Keratinocyte (primary cell): Measurements from ENCODE around the gene FAM117A. TPM values are rescaled to one million over a fixed set of nuclear protein-coding genes. Genes with fewer than 3 reads are reported as not detected.

Source experiments
- DNase-seq: peaks from one replicate; pipeline ENCODE4 v3.0.0-alpha.2; 2011; ENCODE audit warnings: low read depth, missing footprints, low spot score
- FAIRE-seq: peaks from 2 replicates; lab custom pipeline; 2011; peaks lifted over from hg19 to GRCh38; lab: Jason Lieb, UNC
- H2AFZ ChIP-seq: 2 replicates; pipeline ENCODE4 v1.6.0; 2012; ENCODE audit warnings: low read length, control low read depth, inconsistent platforms; ENCODE audit not compliant: control insufficient read depth
- H3K27ac ChIP-seq: 2 replicates; pipeline ENCODE4 v1.5.1; 2011; ENCODE audit warnings: low read length; ENCODE audit not compliant: control insufficient read depth, insufficient read depth
- H3K27me3 ChIP-seq: 3 replicates; pipeline ENCODE4 v1.6.0; 2011; ENCODE audit warnings: low read length; ENCODE audit not compliant: control insufficient read depth, insufficient read depth; ENCODE audit errors: extremely low read depth
- H3K36me3 ChIP-seq, 2 experiments: 2 replicates in 1 of 2; 3 replicates in 1 of 2; pipeline ENCODE4 v1.5.1; 2011; ENCODE audit warnings: low read length in 2 of 2, mild to moderate bottlenecking in 1 of 2; ENCODE audit not compliant: control insufficient read depth in 2 of 2, insufficient read depth in 2 of 2; ENCODE audit errors: extremely low read depth in 1 of 2
- H3K4me1 ChIP-seq: 3 replicates; pipeline ENCODE4 v1.5.1; 2011; ENCODE audit warnings: low read length; ENCODE audit not compliant: control insufficient read depth, insufficient read depth; ENCODE audit errors: extremely low read depth
- H3K4me2 ChIP-seq: 3 replicates; pipeline ENCODE4 v1.6.0; 2011; ENCODE audit warnings: low read depth, low read length; ENCODE audit not compliant: control insufficient read depth, insufficient read depth; ENCODE audit errors: extremely low read depth
- H3K4me3 ChIP-seq, 3 experiments: fragments of 200-600 bp in 1 of 3; sonication (generic) in 1 of 3; 2 replicates in 2 of 3; 3 replicates in 1 of 3; pipeline ENCODE4 v1.5.1; 2011 to 2016; ENCODE audit warnings: low read length in 3 of 3, mild to moderate bottlenecking in 3 of 3, control low read depth in 2 of 3, inconsistent platforms in 1 of 3, low read depth in 1 of 3, mixed read lengths in 1 of 3, mixed run types in 1 of 3, moderate library complexity in 1 of 3; ENCODE audit not compliant: control insufficient read depth in 2 of 3, insufficient read depth in 2 of 3; ENCODE audit errors: extremely low read depth in 1 of 3
- H3K79me2 ChIP-seq: 2 replicates; pipeline ENCODE4 v1.6.0; 2012; ENCODE audit warnings: low read length; ENCODE audit not compliant: control insufficient read depth, insufficient read depth
- H3K9ac ChIP-seq: 3 replicates; pipeline ENCODE4 v1.6.0; 2011; ENCODE audit warnings: low read length; ENCODE audit not compliant: control insufficient read depth, insufficient read depth; ENCODE audit errors: extremely low read depth
- H3K9me1 ChIP-seq: 3 replicates; pipeline ENCODE4 v1.6.0; 2011; ENCODE audit warnings: low read length; ENCODE audit not compliant: control insufficient read depth, insufficient read depth; ENCODE audit errors: extremely low read depth
- H3K9me3 ChIP-seq: 2 replicates; pipeline ENCODE4 v1.5.1; 2012; ENCODE audit warnings: low read depth, low read length; ENCODE audit not compliant: control insufficient read depth
- H4K20me1 ChIP-seq: 3 replicates; pipeline ENCODE4 v1.6.0; 2011; ENCODE audit warnings: low read length; ENCODE audit not compliant: control insufficient read depth, insufficient read depth; ENCODE audit errors: extremely low read depth
- CTCF ChIP-seq, 3 experiments: IDR thresholded peaks in 1 of 3; conservative IDR thresholded peaks in 1 of 3; optimal IDR thresholded peaks in 1 of 3; 2 replicates in 2 of 3; 3 replicates in 1 of 3; pipeline versions ENCODE3 to v1.5.1; 2011; ENCODE audit warnings: low read length in 3 of 3, mild to moderate bottlenecking in 3 of 3, moderate library complexity in 2 of 3, control low read depth in 1 of 3, inconsistent platforms in 1 of 3; ENCODE audit not compliant: insufficient read depth in 2 of 3; ENCODE audit errors: extremely low read depth in 1 of 3
- EZH2 ChIP-seq: IDR thresholded peaks from one replicate; pipeline ENCODE4 v1.6.1; 2012; ENCODE audit warnings: inconsistent platforms, mild to moderate bottlenecking, low read length, moderate library complexity
- dilution Hi-C: fragments of 300-500 bp; cut with MboI; formaldehyde crosslinking; loops from one replicate; pipeline ENCODE4 v1.7.0; 2020; ENCODE audit warnings: low sequenced_read_pairs; ENCODE audit not compliant: extremely low pct_ligation_motif_present
- polyA plus RNA-seq, 5 experiments: library from polyadenylated mRNA; depleted of rRNA in 3 of 5; stranded (reverse) in 3 of 5; stranded (forward) in 1 of 5; unstranded in 1 of 5; fragments of >200 nt; gene quantifications; 1 replicate in 1 of 5; 2 replicates in 3 of 5; 3 replicates in 1 of 5; pipeline versions ENCODE4 v1.2.1 to v1.2.3, GENCODE V29; 2011 to 2012; ENCODE audit warnings: missing spikeins in 2 of 5, low read depth in 1 of 5, low replicate concordance in 1 of 5

FAM117A gene
- polyA plus RNA-seq, 1 donor (not counting 4 experiments of a cell fraction or from before 2014, with no cell fraction given), result 4.7 TPM

GRCh38 chr17:49779739-49780231 is 15.9 kb upstream of the FAM117A start:
- H3K27me3 ChIP-seq, result no peaks in the 10 kb centered on the region
- no peak overlapping the region for H3K27ac ChIP-seq
- dilution Hi-C loops, result no loop called here

GRCh38 chr17:49779156-49779738 is 15.3 kb upstream of the FAM117A start:
- Histone ChIP-seq H3K79me2 (no peaks in the 10 kb centered on the region), H3K9me1 (no peaks in the 10 kb centered on the region), H3K9me3 (no peaks in the 10 kb centered on the region), H3K27me3 (no peaks in the 10 kb centered on the region), H2AFZ (no peak overlapping the region), H3K4me1 (peaks cover 6% of the 10 kb centered on the region), H3K9ac (no peak overlapping the region), H3K4me2 (no peak overlapping the region), H3K4me3 (no peak overlapping the region), H4K20me1 (no peaks in the 10 kb centered on the region), H3K36me3 (no peaks in the 10 kb centered on the region), H3K27ac (no peak overlapping the region)
- DNase-seq, result no peak
- dilution Hi-C loops, result no loop called here
- TF ChIP-seq EZH2 (no peak), CTCF (optimal IDR thresholded peaks at IDR 0.05 in 1 of 3, IDR thresholded peaks at IDR 0.05 in 1 of 3, conservative IDR thresholded peaks at IDR 0.05 in 1 of 3; ENCODE audit: extremely low read depth in 1 of 3, insufficient read depth in 2 of 3, low read length in 3 of 3) (no peak)
- no peak for FAIRE-seq

More at GRCh38 chr17:49779739-49780231, 15.9 kb upstream of the FAM117A start:
- no peaks in the 10 kb centered on the region for H3K79me2 ChIP-seq
- H2AFZ ChIP-seq, result no peak overlapping the region
- no peaks in the 10 kb centered on the region for H3K36me3 ChIP-seq
- H3K4me1 ChIP-seq, result peaks cover 6% of the 10 kb centered on the region
- H3K4me3 ChIP-seq, result no peak overlapping the region
- no peak overlapping the region for H3K9ac ChIP-seq
- H3K9me1 ChIP-seq, result no peaks in the 10 kb centered on the region
- H4K20me1 ChIP-seq, result no peaks in the 10 kb centered on the region
- no peak overlapping the region for H3K4me2 ChIP-seq
- FAIRE-seq (peak; percentile 90), DNase-seq (peak; percentile 15)
- TF ChIP-seq CTCF (optimal IDR thresholded peaks at IDR 0.05 in 1 of 3, IDR thresholded peaks at IDR 0.05 in 1 of 3, conservative IDR thresholded peaks at IDR 0.05 in 1 of 3; ENCODE audit: extremely low read depth in 1 of 3, insufficient read depth in 2 of 3, low read length in 3 of 3), result peak; percentile 50 to 68 (median 59)
- no peak for TF ChIP-seq EZH2
- H3K9me3 ChIP-seq, result no peaks in the 10 kb centered on the region
